ENCODE data around the gene NVL.

The NVL gene

GRCh38 chr1:224217655-224218623 lies 112.0 kb downstream of the NVL start:
- no peak overlapping the region for H3K4me3 ChIP-seq (ENCODE audit: low read length)
- no peak for TF ChIP-seq EZH2phosphoT487 (IDR thresholded peaks at IDR 0.05; ENCODE audit: borderline replicate concordance, low read length)
- TF ChIP-seq CTCF (IDR thresholded peaks at IDR 0.05; ENCODE audit: low read depth, low read length, poor library complexity, severe bottlenecking), result no peak
- H3K9me3 ChIP-seq (ENCODE audit: control insufficient read depth, insufficient read depth, low read length), result no peaks in the 10 kb centered on the region
- no peaks in the 10 kb centered on the region for H3K79me2 ChIP-seq (ENCODE audit: control insufficient read depth, low read length)
- no peaks in the 10 kb centered on the region for H3F3A ChIP-seq (ENCODE audit: control insufficient read depth, insufficient read depth)
- H4K20me1 ChIP-seq (ENCODE audit: control insufficient read depth, insufficient read depth, low read depth, low read length), result no peaks in the 10 kb centered on the region
- H3K4me1 ChIP-seq (ENCODE audit: control insufficient read depth, low read length), result peaks cover 29% of the 10 kb centered on the region
- H3K4me2 ChIP-seq (ENCODE audit: low read length), result no peak overlapping the region
- no peaks in the 10 kb centered on the region for H3K27me3 ChIP-seq (ENCODE audit: control insufficient read depth, low read length)
- no peaks in the 10 kb centered on the region for H3K36me3 ChIP-seq (ENCODE audit: control insufficient read depth, low read length)
- no peaks in the 10 kb centered on the region for H3K9me2 ChIP-seq (replicated peaks; ENCODE audit: control insufficient read depth, low read length)
- H3K27ac ChIP-seq (ENCODE audit: low read depth, low read length), result no peak overlapping the region

GRCh38 chr1:224216382-224216781 lies 113.6 kb downstream of the NVL start:
- H4K20me1 ChIP-seq (ENCODE audit: control insufficient read depth, insufficient read depth, low read depth, low read length), result no peaks in the 10 kb centered on the region
- H3K4me3 ChIP-seq (ENCODE audit: low read length), result no peak overlapping the region
- H3K36me3 ChIP-seq (ENCODE audit: control insufficient read depth, low read length), result no peaks in the 10 kb centered on the region
- H3K79me2 ChIP-seq (ENCODE audit: control insufficient read depth, low read length), result no peaks in the 10 kb centered on the region
- TF ChIP-seq CTCF (IDR thresholded peaks at IDR 0.05; ENCODE audit: low read depth, low read length, poor library complexity, severe bottlenecking) (no peak), EZH2phosphoT487 (IDR thresholded peaks at IDR 0.05; ENCODE audit: borderline replicate concordance, low read length) (no peak)
- no peak overlapping the region for H3K27ac ChIP-seq (ENCODE audit: low read depth, low read length)
- H3K9me3 ChIP-seq (ENCODE audit: control insufficient read depth, insufficient read depth, low read length), result no peaks in the 10 kb centered on the region
- peaks cover 35% of the 10 kb centered on the region for H3K4me1 ChIP-seq (ENCODE audit: control insufficient read depth, low read length)
- no peaks in the 10 kb centered on the region for H3K9me2 ChIP-seq (replicated peaks; ENCODE audit: control insufficient read depth, low read length)
- H3K4me2 ChIP-seq (ENCODE audit: low read length), result peak overlapping the region; percentile 28
- H3F3A ChIP-seq (ENCODE audit: control insufficient read depth, insufficient read depth), result no peaks in the 10 kb centered on the region
- H3K27me3 ChIP-seq (ENCODE audit: control insufficient read depth, low read length), result no peaks in the 10 kb centered on the region

GRCh38 chr1:224213438-224214119 lies 116.4 kb downstream of the NVL start:
- no peaks in the 10 kb centered on the region for H4K20me1 ChIP-seq (ENCODE audit: control insufficient read depth, insufficient read depth, low read depth, low read length)
- TF ChIP-seq EZH2phosphoT487 (IDR thresholded peaks at IDR 0.05; ENCODE audit: borderline replicate concordance, low read length), result no peak
- no peak for TF ChIP-seq CTCF (IDR thresholded peaks at IDR 0.05; ENCODE audit: low read depth, low read length, poor library complexity, severe bottlenecking)
- no peaks in the 10 kb centered on the region for H3F3A ChIP-seq (ENCODE audit: control insufficient read depth, insufficient read depth)
- no peaks in the 10 kb centered on the region for H3K27me3 ChIP-seq (ENCODE audit: control insufficient read depth, low read length)
- H3K79me2 ChIP-seq (ENCODE audit: control insufficient read depth, low read length), result no peaks in the 10 kb centered on the region
- no peak overlapping the region for H3K27ac ChIP-seq (ENCODE audit: low read depth, low read length)
- no peaks in the 10 kb centered on the region for H3K9me2 ChIP-seq (replicated peaks; ENCODE audit: control insufficient read depth, low read length)
- peaks cover 54% of the 10 kb centered on the region for H3K4me1 ChIP-seq (ENCODE audit: control insufficient read depth, low read length)
- no peaks in the 10 kb centered on the region for H3K36me3 ChIP-seq (ENCODE audit: control insufficient read depth, low read length)
- no peak overlapping the region for H3K4me3 ChIP-seq (ENCODE audit: low read length)
- no peaks in the 10 kb centered on the region for H3K9me3 ChIP-seq (ENCODE audit: control insufficient read depth, insufficient read depth, low read length)
- H3K4me2 ChIP-seq (ENCODE audit: low read length), result peak overlapping the region; percentile 17; the same call in 1 of the 2 replicates
